NCI-H1048 (cell line): ENCODE measurements around the gene ESRRG.

Experiments
- DNase-seq: peaks from one replicate; lab custom pipeline; 2025; lab: John Stamatoyannopoulos, UW

ESRRG gene

DNA sequence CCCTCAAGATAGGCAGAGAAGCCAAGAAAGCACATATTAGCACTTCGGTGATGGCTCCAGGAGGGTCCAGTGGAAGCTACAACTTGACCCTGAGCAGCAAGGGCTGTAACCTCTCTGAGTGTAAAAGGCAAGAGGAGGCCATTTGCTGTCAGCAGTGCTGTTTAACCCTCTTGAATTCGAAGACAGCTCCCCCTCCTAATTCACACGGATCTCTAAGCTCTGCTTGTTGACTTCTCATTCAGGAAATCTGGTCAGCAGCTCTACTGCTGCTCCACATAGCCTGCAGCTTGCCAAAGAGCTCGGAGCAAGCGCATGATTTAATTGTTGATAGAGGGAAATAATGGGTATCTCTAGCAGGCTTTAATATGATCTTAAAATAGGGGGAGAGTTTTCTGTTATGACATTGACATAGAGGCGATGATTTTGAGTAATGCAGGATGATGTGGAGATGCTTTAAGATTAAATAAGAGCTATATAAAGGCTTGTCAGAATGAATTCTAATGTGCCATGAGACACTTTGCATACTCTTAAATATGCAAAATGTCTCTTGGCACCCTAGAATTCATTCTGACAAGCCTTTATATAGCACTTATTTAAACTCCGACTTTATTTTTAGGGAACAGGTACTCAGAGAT, 220.6 kb downstream of the ESRRG start:
- no peak for DNase-seq

DNA sequence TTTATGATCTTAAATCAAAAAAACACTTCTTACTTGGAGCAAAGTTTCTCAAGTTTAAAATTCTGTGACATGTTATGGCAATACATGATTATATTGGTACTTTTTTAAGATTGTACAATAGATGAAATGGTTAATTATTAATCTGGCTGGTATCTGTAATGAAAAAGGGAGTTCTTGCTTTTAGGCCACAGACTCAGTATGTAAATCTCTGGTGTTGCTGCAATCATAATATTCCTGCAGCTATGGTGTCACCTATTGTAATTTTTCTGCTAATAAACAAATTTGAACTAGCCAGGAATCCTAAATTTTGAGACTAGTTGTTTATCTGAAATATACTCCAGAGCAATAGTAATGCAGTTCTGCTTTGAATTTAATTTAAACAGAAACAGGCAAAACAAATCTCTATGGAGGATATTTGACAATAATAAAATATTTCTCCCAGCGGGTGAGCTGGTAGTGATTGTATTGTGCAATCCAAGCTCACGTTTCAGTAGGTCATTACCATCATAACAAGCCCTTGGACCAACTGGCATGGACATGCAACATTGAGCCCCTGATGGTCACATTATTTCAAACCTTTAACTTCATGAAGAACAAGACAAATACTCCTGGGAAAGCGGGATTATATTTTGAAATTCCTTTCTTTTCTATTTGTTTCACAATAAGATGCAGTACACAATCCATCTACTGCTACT, 222.8 kb downstream of the ESRRG start:
- no peak for DNase-seq

DNA sequence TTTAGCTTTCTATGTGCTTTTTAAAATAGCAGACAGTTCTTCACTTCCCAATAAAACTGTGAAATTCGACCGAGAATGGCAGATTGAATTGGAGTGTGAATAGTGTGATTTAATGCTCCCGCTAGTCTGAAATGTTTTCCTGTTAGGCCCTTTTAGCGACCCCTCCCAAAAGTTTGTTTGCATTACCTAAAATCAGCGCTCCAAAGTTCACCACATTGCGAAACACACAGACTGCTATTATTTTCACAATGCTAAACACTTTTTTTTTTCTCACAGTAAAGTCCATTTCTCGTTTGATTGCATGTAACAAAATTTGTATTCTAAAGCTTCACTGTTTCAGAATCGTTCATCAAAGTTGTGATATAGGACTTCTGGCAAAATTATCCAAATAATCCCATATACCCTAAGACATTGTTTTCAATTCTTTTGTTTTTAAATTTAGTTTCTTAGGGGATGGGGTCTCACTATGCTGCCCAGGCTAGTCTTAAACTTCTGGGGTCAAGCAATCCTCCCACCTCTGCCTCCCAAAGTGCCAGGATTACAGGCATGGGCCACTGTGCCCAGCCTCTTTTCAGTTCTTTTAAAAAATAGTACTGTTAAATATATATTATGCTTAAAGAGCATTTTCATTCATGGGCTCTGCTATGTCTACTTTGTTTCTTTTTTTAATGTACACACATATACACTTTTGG, 223.5 kb downstream of the ESRRG start:
- DNase-seq, result no peak

DNA sequence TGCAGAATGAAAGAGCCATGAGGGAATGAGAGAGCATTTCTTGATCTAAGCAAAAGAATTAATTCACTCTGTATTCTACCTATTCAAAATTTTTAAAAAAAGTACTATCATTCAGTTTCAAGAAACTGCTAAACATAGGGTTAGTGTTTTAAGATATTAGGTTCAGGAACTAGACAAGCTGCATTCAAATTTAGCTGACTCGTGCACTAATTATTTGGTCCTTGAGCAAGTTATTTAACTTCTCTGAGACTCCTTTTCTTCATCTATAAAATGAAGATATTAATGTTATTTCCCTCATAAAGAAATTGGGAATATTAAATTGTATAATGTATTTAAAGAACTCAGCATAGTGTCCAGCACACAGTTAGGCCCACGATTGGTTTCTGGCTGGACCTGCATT, 225.0 kb downstream of the ESRRG start:
- DNase-seq, result no peak

DNA sequence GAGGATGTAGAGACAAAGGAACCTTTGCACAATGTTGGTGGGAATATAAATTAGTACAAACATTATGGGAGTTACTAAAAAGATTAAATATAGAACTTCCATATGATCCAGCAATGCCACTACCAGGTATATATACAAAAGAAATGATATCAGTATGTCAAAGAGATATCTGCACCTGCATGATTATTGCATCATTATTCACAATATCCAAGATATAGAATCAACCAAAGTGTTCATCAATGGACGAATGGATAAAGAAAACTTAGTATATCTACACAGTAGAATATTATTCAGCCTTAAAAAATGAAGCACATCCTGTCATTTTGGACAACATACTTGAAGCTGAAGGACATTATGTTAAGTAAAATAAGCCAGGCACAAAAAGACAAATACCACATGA, 238.2 kb downstream of the ESRRG start:
- DNase-seq, result no peak

DNA sequence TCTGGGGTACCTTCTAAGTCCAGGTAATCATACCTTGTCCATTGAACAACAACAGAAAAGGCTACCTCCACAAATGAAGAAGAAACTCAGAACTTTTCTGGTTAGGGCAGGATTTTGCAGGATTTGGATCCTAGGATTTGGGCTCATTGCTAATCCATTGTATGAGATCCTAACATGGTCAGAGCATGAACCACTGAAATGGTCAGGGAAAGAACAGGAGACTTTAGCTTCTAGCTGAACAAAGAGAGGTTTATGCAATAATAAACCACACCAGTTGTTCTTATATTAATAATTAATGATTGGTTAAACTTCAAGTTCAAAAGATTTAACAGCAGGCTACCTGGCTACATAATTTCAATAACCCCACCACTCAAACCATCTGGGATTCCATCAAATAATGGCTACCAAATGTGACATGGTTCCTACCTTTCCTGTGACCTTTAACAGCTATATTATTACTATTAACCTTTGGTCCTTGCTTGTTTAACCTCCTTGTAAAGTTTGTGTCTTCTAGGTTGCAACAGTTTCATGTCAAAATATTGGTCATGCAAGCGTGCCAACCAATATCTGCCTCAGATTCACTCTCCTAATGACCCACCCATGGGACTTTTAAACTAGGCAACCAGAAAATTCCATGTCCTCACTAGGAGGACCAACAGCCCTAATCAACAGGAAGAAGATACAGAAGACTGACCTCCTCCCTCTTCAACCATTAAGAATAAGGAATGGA, 239.4 kb downstream of the ESRRG start:
- DNase-seq, result no peak

DNA sequence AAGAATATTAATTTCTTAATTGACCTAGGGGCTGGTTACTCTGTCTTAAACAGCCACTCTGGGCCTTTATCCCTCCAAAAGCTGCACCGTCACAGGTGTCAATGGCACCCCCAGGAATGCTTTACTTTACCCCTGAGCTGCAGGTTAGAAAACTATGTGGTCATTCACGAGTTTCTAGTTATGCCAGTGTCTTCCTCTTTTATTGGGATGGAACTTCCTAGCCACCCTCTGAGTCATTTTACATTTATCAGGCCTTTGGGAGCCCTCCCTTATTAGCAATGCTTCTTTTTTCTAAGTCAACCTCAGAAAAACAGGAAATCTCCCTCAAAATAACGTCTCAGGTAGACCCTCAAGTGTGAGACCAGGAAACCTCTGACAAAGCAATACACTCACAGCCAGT, 240.6 kb downstream of the ESRRG start:
- no peak for DNase-seq

DNA sequence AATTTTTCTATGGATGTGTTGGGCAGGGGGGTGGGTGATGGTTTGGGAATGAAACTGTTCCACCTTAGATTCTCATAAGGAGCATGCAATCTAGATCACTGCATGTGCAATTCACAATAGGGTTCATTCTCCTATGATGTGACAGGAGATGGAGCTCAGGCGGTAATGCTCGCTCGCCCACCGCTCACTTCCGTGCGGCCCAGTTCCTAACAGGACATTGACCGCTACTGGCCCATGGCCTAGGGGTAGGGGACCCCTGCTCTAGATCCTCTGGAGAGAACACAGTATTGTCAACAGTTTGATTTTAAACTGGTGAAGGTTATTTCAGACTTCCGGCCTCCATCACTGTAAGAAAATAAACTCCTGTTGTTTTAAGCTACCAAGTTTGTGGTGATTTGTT, 245.0 kb downstream of the ESRRG start:
- no peak for DNase-seq

DNA sequence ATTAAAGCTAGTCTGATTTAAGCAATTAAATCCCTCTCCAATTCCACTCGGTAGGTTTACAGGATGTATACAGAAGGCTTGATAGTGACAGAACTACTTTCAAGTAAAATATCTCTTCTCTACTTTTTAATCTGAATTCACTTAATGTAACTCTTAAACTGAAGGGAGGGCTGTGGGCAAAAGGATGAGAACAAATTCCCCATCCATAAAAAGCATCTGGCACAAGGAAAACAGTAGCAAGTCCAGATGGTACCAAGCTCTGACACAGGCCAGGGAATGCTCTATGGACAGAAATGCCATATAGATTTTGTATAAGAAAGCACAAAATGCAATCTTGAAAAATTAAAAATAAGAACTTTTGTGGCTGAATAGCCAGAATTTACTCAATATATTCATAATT, 246.9 kb downstream of the ESRRG start:
- no peak for DNase-seq

DNA sequence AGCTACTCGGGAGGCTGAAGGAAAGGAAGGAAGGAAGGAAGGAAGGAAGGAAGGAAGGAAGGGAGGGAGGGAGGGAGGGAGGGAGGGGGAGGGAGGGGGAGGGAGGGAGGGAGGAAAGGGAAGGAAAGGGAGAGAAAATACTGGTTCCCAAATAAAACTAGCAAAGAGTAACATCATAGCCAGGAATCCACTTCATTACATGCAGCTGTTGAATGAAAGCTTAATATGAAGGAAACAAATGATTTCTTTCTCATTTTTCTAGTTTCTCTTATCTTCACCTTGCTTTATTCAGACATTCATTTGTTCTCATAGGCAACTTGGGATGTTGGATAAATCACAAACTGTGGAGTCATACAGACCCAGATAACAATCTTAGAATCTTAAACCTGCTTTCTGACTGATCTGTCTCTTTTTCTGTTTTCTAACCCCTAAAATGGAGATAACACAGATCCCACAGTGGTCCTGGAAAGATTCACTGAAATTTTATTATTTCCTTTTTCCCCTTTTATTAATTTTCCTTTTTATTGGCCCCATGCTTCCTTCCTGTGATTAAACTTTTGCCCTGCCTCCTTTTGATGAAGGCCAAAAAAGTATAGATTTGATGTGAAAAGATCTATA, 247.5 kb downstream of the ESRRG start:
- DNase-seq, result no peak

DNA sequence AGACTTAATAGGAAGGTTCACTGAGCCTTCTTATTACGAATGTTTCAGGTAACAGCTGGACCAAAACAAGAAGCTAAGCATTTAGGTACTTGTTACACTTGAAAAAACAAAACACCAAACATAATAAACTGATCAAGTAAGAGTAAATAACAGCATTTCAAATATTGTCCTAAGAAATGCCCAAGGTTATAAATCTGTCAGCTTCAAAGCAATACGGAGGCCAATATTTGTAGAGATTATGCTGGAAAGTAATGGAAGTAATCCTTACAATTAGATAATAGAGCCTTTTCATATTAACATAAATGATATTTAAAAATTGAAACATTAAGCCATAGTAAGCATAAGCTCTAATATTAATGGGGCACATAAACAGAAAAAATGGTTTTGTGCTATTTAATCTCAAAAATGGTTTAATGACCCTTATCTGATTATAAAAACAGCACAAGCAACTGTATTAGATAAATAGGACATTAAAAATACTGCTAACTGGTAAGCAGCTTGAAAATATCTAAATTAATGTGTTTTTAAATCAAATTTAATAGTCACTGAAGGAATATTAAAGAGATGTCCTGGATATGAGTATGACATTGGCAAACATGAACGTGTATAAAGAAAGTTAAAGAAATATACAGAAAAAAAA, 256.9 kb downstream of the ESRRG start:
- DNase-seq, result no peak

DNA sequence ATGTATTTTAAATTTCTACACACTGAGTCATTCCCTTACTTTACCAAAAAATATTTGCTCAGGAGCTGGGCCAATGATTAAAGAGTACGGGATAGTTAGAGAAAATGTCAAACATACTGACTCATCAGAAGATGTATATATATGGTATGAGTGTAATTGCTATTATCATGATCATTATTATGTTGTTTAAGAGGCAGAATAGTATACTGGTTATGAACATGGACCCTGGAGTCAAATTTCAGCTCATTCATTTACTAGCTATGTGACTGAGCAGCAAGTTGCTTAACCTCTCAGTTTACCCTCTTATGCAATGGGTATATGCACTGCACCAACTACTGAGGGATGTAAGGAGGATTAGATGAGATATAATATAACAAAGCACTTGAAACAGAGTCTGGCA, 258.7 kb downstream of the ESRRG start:
- no peak for DNase-seq

DNA sequence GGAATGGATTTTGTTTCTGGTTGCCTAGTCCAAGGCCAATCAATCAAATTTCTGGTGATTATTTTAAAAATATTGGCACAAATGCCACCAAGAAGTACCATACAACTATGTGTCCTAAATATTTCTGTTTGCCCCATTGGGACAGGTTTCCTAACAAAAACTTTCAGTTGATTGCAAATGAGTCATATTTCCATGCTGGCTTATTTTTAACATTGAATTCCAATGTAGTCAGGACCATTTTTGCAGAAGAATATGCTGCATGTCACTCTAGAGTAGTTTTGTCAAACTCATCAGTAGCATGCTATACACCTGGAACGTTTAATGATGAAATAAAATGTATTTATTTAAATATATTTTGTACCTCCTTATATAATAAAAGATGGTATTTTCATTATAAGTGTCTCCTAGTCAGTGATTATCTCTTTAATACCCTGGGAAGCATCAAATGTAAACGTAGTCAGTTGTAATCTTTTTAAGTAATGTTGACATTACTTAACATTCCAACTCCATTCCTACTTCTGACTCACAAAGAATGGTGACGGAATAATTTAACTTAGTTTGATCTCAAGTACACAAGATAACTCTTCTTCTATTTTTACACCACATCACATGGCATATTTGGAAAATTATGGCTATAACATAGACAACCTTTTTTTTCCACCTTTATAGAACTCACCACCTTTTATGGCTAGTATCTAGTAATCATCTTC, 261.0 kb downstream of the ESRRG start:
- DNase-seq, result no peak

DNA sequence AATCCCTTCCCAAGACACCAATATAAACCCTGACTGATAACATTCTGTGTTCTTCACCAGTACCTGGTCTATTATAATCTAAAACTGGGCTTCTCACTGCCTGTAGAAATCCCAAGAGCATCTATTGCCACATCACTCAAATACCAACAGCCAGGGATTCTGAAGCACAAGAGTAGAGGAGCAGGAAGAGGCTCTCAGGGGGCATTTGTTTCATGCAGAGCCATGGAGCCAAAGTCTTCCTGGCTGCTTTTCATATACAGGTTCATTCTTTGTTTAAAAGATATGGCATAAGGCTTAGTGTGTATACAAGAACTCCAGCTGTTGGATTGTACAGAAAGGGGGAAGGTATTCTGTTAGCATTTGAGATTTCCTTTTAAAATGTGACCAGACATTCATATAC, 261.8 kb downstream of the ESRRG start:
- no peak for DNase-seq

DNA sequence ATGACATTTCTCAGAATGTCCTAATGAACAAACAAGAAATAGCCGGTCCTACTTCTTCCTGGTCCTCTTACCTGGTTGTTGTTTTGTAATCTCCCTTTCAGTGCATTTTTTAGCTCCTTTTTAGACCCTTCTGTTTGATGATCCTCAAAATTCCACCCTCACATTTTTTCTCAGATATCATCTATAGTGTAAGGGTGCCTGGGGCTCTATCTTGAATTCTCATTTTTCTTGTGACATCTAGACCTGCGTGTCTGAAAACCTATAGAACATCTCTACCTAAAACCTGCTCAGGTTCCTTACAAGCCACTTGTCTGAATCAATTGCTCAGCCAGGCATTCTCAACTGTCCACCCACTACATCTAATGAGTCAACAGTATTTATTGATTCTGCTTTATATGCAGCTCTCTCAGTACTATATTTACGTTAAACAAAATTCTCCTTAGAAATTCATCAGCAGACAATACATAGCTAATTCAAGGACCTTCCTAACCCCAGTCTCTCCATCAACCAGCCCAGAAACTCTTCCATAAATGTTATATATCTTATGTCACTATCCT, 263.5 kb downstream of the ESRRG start:
- no peak for DNase-seq

DNA sequence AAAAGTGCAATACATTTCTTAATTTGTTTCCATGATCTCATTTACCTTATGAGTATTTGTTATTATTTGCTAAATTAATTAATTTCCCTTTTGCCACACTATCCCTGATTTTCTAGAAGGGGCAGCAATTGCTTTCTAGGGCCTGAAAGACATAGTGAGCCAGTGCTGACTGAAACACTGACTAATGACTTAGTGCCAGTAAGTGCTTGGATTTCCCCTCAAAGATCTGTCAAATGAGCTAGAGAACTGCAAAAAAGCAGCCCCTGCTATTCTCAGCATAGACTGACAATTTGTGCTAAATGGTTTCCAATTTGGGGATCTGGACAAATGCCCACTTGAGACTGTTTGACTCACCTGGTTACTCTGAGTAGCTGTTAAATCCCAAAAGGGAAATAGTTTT, 264.4 kb downstream of the ESRRG start:
- no peak for DNase-seq

DNA sequence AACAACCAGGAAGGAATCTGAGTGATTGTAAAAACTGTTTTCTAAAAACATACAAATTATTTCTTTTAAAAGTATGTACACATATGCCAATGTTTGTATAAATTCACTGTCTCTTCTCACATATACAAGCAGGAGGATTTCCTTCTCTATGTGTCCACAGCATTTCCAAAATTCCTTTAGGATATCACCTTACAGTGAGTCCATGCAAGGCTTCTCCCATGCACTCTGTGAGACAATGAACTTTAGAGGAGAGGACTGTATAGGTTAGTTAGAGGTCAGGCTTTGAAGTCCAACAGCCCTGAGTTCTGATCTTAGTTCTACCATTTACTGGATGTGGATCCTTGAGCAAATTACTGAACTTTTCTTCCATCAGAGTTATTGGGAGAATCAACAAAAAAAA, 265.9 kb downstream of the ESRRG start:
- DNase-seq, result no peak

DNA sequence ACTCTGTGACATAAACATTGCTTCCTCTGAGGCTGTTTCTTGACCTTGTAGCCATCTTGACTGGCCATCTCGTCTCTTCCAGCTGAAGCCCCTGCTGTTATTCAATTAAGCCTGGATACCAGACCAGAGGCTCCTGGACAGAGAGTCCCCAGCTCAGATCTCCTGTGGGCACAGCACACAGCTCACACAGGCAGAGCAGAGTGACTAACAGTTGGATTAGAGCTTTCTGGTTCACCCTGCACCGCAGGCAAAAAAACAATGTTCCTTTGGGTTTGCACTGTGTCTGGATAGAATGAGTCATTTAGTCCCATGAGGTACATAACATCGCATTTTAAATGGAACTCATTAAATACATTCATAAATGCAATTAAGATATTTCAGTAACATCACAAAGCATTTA, 266.5 kb downstream of the ESRRG start:
- DNase-seq, result no peak

DNA sequence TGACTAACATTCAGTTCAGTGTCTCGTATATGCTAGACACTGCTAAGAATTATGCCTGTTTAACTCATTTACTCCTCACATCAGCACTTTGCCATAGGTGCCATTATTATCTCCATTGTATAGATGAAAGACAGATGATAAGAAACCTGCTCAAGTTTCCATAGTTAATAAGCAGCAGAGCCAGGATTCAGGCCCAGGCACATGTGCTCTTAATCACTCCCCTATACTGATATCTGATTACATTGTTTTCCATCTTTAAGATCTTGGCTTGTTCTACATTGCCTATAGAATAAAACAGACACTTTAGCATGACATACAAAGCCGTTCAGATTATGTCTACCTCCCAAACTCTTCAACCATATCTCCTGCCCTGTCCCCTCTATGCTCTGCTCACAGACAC, 269.5 kb downstream of the ESRRG start:
- no peak for DNase-seq
